Measurements from ENCODE around the gene SLC25A51.

DNA sequence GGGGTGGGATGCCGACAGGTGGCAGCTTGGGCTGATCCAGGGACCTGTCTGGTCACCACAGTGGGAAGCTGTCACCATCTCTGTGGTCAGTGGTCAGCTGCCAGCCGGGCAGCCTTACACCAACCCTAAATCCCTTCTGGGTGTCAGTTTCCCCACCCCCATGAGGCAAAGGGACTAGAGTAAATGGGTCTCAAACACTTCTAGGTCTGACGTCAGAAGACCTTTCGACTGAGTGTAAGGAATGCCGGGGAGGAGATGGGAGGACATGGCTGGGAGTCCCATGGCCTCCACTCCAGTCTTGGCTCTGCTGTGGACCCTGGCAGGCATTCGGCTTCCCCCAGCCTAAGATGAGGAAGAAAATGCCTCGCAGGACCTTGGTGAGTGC lies 40.3 kb upstream of the SLC25A51 start:
- TF ChIP-seq POLR2AphosphoS5 (IDR thresholded peaks at IDR 0.05; ENCODE audit: borderline replicate concordance, low read depth, low read length) (no peak), EZH2 (IDR thresholded peaks at IDR 0.05) (no peak), FOXP2 (optimal IDR thresholded peaks at IDR 0.05; ENCODE audit: control extremely low read depth, extremely low read length, insufficient read depth) (no peak)

All from SK-N-MC (cell line).